ENCODE measurements around the gene MICOS13. TPM values are rescaled to one million over a fixed set of nuclear protein-coding genes. Genes with fewer than 3 reads are reported as not detected.

Gene MICOS13, protein sequence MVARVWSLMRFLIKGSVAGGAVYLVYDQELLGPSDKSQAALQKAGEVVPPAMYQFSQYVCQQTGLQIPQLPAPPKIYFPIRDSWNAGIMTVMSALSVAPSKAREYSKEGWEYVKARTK
- 10 to 100 TPM; 42.8 to 54.2 TPM for total RNA-seq

GRCh38 chr19:5680437-5681368 is at the start of gene MICOS13, which contains the start of gene HSD11B1L:
MICOS13 (minus strand) TSS chr19:5680516; CDS start chr19:5680486, 30 bp downstream.
HSD11B1L (plus strand) TSS chr19:5681027; CDS start chr19:5684833, 3,806 bp downstream.
- peak; percentile 99 for DNase-seq (ENCODE audit: low spot score)
- Histone ChIP-seq H3K4me3 (peak within 1 kb of the TSS; percentile 69 to 84), H3K27me3 (replicated peaks; ENCODE audit: insufficient read depth) (no peaks in the 10 kb centered on the region), H3K36me3 (no peaks in the 10 kb centered on the region), H3K27ac (peak within 1 kb of the TSS; percentile 87 to 91), H3K9me3 (no peaks in the 10 kb centered on the region), H3K4me1 (replicated peaks) (peaks cover 7% of the 10 kb centered on the region)
- intact Hi-C loops (cut with DNase I) = no loop called here
- WGBS = 1% methylated on average over 69 of the region's 94 CpGs
- TF ChIP-seq POLR2A (IDR thresholded peaks at IDR 0.05) (peak; percentile 55), POLR2AphosphoS5 (IDR thresholded peaks at IDR 0.05) (peak; percentile 99)
- TF ChIP-seq, protein P1, sequence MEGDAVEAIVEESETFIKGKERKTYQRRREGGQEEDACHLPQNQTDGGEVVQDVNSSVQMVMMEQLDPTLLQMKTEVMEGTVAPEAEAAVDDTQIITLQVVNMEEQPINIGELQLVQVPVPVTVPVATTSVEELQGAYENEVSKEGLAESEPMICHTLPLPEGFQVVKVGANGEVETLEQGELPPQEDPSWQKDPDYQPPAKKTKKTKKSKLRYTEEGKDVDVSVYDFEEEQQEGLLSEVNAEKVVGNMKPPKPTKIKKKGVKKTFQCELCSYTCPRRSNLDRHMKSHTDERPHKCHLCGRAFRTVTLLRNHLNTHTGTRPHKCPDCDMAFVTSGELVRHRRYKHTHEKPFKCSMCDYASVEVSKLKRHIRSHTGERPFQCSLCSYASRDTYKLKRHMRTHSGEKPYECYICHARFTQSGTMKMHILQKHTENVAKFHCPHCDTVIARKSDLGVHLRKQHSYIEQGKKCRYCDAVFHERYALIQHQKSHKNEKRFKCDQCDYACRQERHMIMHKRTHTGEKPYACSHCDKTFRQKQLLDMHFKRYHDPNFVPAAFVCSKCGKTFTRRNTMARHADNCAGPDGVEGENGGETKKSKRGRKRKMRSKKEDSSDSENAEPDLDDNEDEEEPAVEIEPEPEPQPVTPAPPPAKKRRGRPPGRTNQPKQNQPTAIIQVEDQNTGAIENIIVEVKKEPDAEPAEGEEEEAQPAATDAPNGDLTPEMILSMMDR (IDR thresholded peaks at IDR 0.05) = peak in 2 of 4 experiments; percentile 5 to 35

DNA sequence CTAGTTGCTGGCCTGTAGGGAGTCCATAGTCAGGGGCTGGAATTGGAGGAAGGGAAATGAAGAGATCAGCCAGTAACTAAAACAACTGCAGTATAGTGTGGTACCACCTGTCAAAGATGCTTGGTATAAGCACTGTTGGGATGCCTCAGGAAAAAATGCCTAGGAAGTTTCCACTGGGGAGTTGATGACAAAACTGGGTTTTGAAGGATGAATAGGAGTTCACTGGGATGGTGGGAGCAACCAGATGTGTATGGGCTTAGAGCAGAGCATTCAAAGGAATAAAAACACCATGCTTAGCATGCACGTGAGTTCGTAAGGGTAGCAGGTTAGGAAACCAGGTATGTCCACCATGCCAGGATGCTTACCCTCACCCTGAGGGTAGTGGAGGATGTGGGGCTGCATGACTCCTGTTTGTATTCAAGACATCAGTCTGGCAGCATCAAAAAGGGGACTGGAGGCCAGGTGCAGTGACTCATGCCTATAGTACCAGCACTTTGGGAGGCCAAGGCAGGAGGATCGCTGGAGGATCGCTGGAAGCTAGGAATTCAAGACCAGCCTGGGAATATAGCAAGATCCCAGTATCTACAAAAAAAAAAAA is 47.2 kb upstream of the MICOS13 start:
- no peak for DNase-seq (ENCODE audit: low spot score)
- Histone ChIP-seq H3K27ac (no peak overlapping the region), H3K4me3 (no peak overlapping the region), H3K4me1 (replicated peaks) (no peaks in the 10 kb centered on the region), H3K27me3 (replicated peaks; ENCODE audit: insufficient read depth) (no peaks in the 10 kb centered on the region), H3K9me3 (no peaks in the 10 kb centered on the region), H3K36me3 (no peaks in the 10 kb centered on the region)
- WGBS = 96% methylated on average over 4 of the region's 4 CpGs
- TF ChIP-seq POLR2A (IDR thresholded peaks at IDR 0.05) = no peak
- TF ChIP-seq, protein P1 (IDR thresholded peaks at IDR 0.05) = no peak
- TF ChIP-seq POLR2AphosphoS5 (IDR thresholded peaks at IDR 0.05) = no peak
- intact Hi-C loops (cut with DNase I) = no loop called here

DNA sequence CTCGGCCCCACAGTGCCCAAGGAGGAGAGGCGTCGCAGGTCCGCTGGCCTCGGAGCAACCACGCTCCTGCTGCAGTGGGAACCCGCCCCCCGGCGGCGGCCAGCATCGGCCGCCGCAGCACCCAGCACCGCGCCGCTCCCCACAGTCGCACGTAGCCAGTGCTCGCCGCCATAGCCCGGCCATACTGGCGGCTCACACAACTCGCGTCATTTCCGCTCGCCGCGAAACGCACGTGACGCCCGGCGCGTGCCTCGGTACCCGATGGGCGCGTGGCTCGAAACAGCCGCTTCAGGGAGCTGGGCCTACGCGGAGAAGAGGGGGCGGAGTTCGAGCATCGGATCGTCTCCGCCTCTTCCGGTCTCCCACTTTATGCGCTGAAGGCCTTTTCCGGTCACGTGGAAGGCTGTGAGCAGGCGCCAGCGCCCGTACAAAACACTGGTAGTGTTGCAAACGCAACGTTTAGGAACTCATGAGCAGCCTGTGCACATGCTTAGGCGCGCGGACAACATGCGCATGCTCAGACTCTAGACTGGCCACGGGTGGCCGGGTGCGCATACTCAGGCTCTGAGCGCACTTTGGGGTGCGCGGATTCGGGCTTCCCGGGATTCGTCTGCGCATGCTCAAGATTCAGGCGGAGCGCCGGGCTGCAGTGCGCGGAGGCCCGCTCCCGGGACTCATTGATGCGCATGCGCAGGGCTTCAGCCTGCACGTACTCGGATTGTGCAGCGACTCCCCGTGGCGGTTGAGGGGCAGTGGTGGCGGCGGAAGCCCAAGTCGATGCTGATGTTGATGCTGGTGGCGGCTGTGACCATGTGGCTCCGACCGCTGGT is 39.9 kb upstream of the MICOS13 start, which contains the start of the genes CATSPERD and LONP1:
Gene CATSPERD (plus strand): TSS at position 677 of the 830 bp plus-strand sequence. CDS start 101 bp downstream, at position 778.
Gene LONP1 (minus strand): TSS at position 186 of the 830 bp plus-strand sequence. CDS start 14 bp downstream, at position 172.
- TF ChIP-seq POLR2AphosphoS5 (IDR thresholded peaks at IDR 0.05) (peak; percentile 99), POLR2A (IDR thresholded peaks at IDR 0.05) (peak; percentile 51)
- TF ChIP-seq, protein P1 (IDR thresholded peaks at IDR 0.05) = peak; percentile 84 to 98 (median 93)
- intact Hi-C loops (cut with DNase I) = loop anchor here (1.0 kb wide), 1 partner anchor 30 kb away; the partner anchor contains the start of gene RPL36
- Histone ChIP-seq H3K9me3 (no peaks in the 10 kb centered on the region), H3K36me3 (no peaks in the 10 kb centered on the region), H3K4me3 (peak within 1 kb of the TSS; percentile 97 to 99), H3K27ac (peak within 1 kb of the TSS; percentile 89 to 90), H3K27me3 (replicated peaks; ENCODE audit: insufficient read depth) (no peaks in the 10 kb centered on the region), H3K4me1 (replicated peaks) (peaks cover 9% of the 10 kb centered on the region)
- DNase-seq (ENCODE audit: low spot score) = peak; percentile 98
- under 1% methylated on average over 79 of the region's 90 CpGs for WGBS

DNA sequence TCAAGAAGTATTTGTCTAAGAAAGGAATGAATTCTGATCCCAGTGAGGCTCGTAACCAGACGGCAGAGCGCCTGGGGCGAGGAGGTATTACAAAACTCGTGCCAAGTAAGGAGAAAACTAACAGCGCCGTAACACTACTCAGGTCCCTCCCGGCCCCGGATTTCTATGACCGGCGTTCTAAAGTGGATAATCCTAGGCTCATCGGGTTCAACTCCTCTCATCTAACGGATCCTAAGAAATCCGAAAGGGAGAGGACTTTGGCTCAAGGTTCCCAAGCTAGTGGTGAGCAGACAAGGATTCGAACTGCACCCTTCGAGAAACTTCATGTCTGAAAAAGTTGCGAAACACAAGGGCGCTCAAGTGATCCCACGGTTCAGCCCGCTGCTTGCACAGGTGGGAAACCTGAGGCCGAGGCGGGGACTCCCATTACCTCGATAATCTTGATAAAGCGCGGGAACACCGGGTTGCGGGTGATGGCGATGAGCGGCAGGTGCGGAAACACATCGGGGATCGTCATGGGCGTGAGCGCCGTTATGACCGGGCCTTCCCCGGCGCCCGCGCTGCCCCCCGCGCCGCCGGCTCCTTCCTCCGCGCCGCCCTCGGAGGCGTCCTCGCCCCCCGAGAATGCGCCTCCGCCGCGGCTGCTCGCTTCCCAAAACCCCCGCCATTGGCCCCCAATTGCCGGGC is 39.1 kb upstream of the MICOS13 start:
- no peaks in the 10 kb centered on the region for H3K27me3 ChIP-seq (replicated peaks; ENCODE audit: insufficient read depth)
- under 1% methylated on average over 58 of the region's 58 CpGs for WGBS
- peak overlapping the region; percentile 89 to 90 for H3K27ac ChIP-seq
- H3K4me1 ChIP-seq (replicated peaks) = peaks cover 9% of the 10 kb centered on the region
- H3K36me3 ChIP-seq = no peaks in the 10 kb centered on the region
- intact Hi-C loops (cut with DNase I) = no loop called here
- no peaks in the 10 kb centered on the region for H3K9me3 ChIP-seq
- no peak for DNase-seq (ENCODE audit: low spot score)
- TF ChIP-seq, protein P1 (IDR thresholded peaks at IDR 0.05) = no peak
- TF ChIP-seq POLR2AphosphoS5 (IDR thresholded peaks at IDR 0.05) (no peak), POLR2A (IDR thresholded peaks at IDR 0.05) (no peak)
- peak overlapping the region; percentile 97 to 99 for H3K4me3 ChIP-seq

Data from prostate gland (tissue), 2 donors.